ENCODE measurements around the gene GPR108.

GPR108 gene

GRCh38 chr19:6736169-6736916 is 1.0 kb downstream of the GPR108 start:
- DNase-seq, result no peak

DNA sequence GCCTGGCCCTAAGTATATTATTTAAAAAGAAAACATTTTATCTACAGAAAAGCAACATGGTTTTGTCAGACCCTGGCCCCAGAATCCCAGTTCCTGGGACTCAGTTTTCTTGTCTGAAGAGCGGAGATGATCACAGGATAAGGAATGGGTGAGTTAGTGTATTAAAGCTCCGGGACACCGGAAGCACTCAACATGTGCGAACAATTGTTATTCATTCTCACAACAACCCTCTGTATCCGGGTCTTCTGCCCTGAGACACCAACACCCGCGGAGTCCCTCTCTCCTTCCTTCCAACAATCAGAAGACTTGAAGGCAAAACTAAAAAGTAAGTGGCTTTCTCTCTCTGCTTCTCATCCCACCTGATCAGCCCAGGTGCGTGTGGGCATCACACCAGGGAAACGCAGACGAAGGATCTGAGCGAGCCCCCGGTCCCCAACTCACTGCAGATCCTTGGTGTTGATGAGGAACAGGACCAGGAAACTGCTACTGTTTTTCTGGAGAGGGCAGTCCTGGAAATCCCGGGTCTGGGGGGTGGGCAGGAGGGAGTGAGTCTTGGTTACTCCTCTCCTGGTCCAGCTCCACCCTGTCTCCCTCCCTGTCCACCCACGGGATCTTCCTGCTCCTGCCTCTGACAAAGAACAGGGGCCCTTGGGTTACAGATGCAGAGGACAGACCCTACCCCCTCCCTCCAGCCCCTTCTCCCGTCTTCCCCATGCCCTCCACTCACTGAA is 2.0 kb downstream of the GPR108 start:
- no peak for DNase-seq

GRCh38 chr19:6734096-6734696 is 3.2 kb downstream of the GPR108 start:
- DNase-seq, result no peak

DNA sequence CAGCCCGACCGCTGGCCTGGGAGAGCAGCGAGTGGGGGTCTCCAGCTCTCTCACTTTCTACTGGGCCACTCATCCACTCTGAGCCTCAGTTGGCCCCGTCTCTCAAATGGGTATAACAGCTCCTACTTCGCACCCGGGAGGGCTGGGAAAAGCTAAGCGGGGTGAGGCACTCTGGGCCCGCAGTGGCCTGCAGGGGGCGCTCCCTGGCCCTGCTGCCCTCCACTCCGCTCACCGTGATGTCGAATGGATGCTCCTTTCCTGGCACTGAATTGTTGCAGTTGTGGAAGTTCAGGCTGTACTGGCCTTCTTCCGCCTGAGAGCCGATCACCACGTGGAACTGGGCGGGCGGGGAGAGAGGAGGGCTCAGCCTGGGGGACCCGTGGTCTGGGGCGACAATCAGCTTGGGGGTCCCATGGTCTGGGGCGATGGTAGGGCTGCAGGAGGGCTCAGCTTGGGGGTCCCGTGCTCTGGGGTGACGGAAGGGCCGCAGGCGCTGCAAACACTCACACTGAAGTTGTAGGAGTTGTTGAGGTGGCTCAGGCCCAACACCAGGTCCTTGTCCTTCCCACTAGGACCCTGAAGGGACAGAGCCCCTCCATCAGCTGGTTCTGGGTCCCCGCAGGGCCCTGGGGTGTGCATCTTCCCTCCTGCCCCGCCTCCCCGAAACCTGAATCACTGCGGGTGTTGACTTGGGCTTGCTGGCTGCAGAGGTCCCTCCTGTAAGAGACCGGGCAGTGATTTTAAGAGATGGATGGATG is 3.9 kb downstream of the GPR108 start:
- no peak for DNase-seq

DNA sequence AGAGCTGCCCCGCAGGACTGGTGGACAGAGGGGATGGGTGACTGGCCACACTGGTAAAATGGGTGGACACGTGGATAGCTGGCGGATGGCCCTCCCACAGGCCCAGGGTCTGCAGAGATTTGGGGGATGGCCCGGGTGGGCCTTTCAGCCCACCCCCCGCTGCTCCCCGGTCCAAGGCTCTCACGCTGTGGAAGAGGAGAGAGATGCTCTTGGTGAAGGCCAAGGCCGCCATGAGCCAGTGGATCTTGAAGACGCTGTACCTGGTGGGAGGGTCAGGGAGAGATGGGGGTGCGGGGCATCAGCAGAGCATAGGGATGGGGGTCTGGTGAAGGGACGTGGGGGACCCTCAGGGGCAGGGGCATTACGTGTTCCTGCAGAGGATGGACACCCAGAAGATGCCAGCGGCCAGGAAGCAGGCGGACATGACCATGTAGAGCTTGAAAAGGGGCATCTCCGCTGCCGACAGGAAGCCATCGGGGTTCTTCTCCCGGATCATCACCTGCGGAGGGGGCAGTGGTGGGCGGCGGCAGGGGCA is 4.5 kb downstream of the GPR108 start:
- DNase-seq, result no peak

DNA sequence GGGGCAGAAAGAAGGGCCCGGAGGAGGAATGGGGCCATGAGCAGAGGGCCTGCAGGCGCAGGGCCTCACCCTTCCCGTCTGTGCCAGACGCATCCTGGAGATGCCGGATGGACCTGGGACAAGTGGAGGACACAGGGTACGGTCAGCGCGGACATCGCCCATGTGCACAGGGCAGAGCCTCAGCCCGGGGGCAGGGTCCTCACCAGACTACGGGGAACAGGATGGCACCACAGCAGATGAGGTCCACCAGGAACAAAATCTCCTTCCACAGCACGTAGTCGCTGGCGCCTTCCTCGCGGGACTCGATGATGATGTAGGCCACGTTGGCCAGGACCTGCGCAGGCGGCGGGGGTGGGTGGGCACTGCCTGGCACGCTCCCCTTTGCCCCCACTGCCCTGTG is 5.6 kb downstream of the GPR108 start:
- DNase-seq, result no peak

GRCh38 chr19:6730941-6731670 is 6.3 kb downstream of the GPR108 start:
- DNase-seq, result no peak

GRCh38 chr19:6730153-6730804 is 7.1 kb downstream of the GPR108 start:
- DNase-seq, result no peak

- no peak for DNase-seq
Observed at GRCh38 chr19:6729573-6730152, 7.7 kb downstream of the GPR108 start.

- DNase-seq, result no peak
Observed at GRCh38 chr19:6728346-6728745, 9.0 kb downstream of the GPR108 start.

- DNase-seq, result no peak
Observed at GRCh38 chr19:6725513-6726231, 11.7 kb downstream of the GPR108 start.

DNA sequence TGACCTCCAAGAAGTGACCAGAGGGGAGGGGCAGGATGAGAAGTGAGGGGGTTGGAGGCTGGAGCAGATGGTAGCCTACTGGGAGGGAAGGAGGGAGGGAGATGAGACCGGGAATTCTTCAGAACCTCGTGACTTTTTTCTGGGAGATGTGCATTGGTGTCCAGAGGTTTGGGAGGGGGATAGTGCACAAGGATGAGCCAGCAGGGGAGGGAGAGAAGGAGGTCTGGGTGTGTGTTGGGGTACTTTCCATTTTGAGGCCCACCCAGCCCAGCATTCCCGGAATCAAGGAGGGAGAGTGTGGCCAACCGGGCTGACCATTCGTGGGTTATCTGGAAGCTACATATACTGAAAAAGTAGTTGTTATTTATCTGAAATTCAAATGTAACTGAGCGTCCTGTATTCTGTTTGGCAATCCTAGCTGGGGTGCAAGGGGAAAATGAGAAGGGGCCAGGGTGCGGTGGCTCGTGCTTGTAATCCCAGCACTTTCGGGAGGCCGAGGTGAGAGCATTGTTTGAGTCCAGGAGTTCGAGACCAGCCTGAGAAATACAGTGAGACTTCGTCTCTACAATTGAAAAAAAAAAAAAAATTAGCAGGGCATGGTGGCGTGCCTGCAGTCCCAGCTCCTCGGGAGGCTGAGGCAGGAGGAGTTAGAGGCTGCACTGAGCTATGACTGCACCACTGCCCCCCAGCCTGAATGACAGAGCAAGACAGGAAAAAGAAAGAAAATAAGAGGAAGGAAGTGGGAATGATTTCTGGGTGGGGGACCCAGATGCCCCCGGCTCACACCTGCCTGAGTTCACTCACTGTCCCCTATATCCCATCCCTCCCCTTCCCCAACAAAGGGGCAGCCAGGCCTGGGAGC is 12.5 kb downstream of the GPR108 start:
- no peak for DNase-seq

DNA sequence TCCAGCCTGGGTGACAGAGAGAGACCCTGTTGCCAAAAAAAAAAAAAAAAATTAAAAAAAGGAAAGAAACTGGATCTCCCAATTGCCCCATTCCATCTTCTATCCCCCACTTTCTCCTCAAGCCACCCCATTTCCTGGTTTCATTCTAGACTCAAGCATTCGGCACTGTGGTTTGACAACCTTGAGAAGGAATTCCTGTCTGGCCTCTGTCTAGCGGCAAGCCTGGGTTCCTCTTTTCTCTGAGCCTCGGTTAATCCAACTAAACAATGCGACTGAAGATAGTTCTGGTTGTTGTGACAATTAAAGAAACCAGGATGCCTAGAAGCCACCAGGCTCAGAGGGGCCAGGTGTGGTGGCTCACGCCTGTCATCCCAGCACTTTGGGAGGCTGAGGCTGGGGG is 13.6 kb downstream of the GPR108 start:
- DNase-seq, result no peak

DNA sequence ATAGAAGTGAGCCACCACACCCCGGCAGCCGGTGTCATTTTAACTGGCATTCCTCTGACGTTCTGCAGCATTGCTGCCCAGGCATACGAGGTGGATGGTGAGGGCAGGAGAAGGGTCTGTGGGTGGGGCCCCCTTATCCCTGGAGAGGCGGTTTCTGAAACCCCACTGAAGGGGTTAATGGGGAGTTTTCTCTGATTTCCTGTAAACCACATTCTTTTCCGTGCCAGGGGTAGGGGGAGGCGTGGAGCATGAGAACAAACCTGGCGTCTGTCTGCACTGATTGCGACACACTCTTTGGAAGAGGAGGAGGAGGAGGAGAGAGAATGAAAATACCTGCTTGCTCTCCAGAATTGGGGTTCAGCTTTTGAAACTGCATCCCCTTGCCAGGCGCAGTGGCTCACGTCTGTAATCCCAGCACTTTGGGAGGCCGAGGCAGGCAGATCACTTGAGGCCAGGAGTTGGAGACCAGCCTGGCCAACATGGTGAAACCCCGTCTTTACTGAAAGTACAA is 14.2 kb downstream of the GPR108 start:
- no peak for DNase-seq

- no peak for DNase-seq
Observed at GRCh38 chr19:6721773-6722172, 15.6 kb downstream of the GPR108 start.

- DNase-seq, result no peak
Observed at GRCh38 chr19:6721138-6721474, 16.3 kb downstream of the GPR108 start.

DNA sequence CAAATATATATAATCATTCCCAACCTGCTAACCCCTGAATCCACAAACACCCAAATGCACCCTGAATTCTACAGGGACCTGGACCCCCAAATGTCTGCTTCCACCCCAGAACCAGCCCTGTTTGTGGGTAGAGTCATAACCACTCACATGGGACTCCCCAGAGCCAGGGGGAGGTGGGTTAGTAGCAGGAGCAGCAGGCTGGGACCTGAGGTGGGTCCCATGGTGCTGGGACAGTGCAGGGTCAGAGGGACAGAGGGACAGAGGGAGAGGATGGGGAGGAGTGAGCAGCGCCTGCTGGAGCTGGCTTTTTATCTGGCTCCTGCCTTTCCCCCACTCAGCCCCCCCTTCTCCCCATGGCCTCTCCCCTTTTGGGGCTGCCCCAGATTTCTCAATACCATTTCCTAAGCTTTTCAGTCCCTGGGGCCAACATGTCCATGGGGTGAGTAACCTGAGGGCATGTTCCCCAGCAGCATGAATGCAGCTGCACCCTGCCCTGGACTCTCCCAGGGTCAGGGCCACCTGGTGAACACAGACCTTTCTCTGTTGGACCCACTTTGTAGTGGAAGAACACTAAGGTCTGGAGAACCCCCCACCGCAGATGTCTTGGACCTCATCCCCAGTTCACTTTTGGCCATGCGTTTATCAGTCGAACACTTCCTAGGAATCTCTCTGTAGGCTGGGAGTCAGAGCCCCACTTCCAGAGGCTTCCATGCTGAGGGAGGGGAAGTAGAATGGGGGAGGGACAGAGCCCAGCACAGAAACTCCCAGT is 16.8 kb downstream of the GPR108 start, which contains the start of gene C3:
Gene C3 (minus strand): TSS at position 282 of the 769 bp plus-strand sequence. CDS start 61 bp downstream, at position 221.
- DNase-seq, result no peak

DNA sequence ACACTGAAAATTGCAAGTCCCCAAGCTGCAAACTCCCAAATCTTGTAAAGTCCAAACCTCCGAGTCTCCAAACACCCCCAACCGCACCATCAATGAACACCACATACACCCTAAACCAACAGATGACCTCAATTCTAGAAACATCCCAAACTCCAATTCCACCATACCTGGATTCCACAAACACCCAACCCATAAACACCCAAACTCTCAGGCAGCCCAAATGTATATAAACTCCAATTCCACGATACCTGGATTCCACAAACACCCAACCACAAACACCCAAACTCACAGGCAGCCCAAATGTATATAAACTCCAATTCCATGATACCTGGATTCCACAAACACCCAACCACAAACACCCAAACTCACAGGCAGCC is 17.4 kb downstream of the GPR108 start:
- no peak for DNase-seq

DNA sequence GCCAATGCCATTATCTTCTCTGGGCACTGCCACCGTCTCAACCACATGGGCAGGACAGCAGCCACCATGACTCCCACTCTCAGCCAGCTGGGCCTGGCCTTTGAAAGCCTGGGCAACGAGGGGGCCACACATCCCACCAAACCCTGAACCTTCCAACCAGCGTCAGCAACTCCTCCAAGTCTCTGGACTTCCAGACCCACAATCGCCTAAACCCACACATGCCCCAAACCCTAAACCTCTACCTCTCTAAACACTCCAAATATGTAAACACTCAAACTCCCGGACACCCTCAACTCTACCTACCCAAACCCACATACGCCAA is 17.9 kb downstream of the GPR108 start:
- DNase-seq, result no peak

All from NCI-H1694 (cell line).